ENCODE measurements around the gene MINPP1.

The MINPP1 gene

GRCh38 chr10:87531908-87532622, 27.4 kb downstream of the MINPP1 start:
- Histone ChIP-seq H3K36me3 (ENCODE audit: control insufficient read depth, insufficient read depth, low read length) (no peaks in the 10 kb centered on the region), H3K27ac (ENCODE audit: low read depth, low read length) (no peak overlapping the region), H3K4me1 (ENCODE audit: control insufficient read depth, insufficient read depth, low read length) (no peaks in the 10 kb centered on the region), H3K27me3 (ENCODE audit: control insufficient read depth, insufficient read depth, low read length) (no peaks in the 10 kb centered on the region), H3K4me3 (ENCODE audit: low read length) (no peak overlapping the region), H3K9ac (ENCODE audit: low read length) (no peak overlapping the region)

- H3K36me3 ChIP-seq (ENCODE audit: control insufficient read depth, insufficient read depth, low read length), result no peaks in the 10 kb centered on the region
- no peaks in the 10 kb centered on the region for H3K27me3 ChIP-seq (ENCODE audit: control insufficient read depth, insufficient read depth, low read length)
- no peak overlapping the region for H3K9ac ChIP-seq (ENCODE audit: low read length)
- H3K27ac ChIP-seq (ENCODE audit: low read depth, low read length), result no peak overlapping the region
- H3K4me1 ChIP-seq (ENCODE audit: control insufficient read depth, insufficient read depth, low read length), result no peaks in the 10 kb centered on the region
- no peak overlapping the region for H3K4me3 ChIP-seq (ENCODE audit: low read length)
Observed at GRCh38 chr10:87532696-87533095, 28.0 kb downstream of the MINPP1 start.

GRCh38 chr10:87534173-87534858, 29.6 kb downstream of the MINPP1 start:
- no peak overlapping the region for H3K9ac ChIP-seq (ENCODE audit: low read length)
- no peak overlapping the region for H3K4me3 ChIP-seq (ENCODE audit: low read length)
- H3K27ac ChIP-seq (ENCODE audit: low read depth, low read length), result no peak overlapping the region
- H3K27me3 ChIP-seq (ENCODE audit: control insufficient read depth, insufficient read depth, low read length), result no peaks in the 10 kb centered on the region
- H3K36me3 ChIP-seq (ENCODE audit: control insufficient read depth, insufficient read depth, low read length), result no peaks in the 10 kb centered on the region
- no peaks in the 10 kb centered on the region for H3K4me1 ChIP-seq (ENCODE audit: control insufficient read depth, insufficient read depth, low read length)

DNA sequence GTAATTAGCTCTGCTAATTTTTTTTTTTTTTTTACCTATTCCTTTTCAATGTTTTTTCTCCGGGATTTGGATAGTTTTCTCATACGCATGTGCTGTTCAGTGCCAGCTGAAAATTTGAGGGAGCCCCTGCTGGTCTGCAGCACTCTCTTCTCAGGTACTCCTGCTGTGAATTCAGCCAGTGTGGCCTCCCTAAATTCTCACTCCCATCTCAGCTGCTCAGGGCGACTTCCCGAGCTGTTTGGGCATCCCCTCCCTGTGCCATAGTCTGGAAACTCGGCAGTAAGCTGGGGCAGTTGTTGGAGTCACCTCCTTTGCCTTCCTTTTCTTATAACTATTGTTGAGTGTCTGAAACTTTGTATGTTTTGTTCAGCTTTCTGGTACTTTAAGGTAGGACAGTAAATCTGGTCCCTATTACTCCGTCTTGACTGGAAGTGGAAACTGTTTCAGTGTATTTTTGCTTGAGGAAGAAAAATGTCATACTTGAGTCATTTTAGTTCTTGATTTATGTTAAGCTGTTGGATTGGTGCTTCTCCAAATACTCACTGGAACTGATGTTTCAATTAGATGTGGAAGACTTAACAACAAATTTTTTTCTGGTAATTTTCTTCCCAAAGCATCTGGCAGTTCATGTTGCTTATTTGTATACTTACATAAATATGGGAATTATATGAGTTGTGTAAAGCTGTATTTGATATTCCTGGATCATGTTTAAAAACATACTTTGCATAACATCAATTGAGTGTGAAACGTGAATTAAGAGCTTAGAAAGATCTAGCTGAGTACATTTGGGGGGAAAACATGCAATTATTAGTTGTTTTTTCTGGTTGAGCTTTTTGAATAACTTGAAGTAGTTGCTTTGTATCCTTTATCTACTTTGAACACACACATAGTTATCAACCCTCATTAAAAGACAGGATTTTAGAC, 33.7 kb downstream of the MINPP1 start:
- no peaks in the 10 kb centered on the region for H3K4me1 ChIP-seq (ENCODE audit: control insufficient read depth, insufficient read depth, low read length)
- H3K9ac ChIP-seq (ENCODE audit: low read length), result no peak overlapping the region
- H3K36me3 ChIP-seq (ENCODE audit: control insufficient read depth, insufficient read depth, low read length), result no peaks in the 10 kb centered on the region
- no peaks in the 10 kb centered on the region for H3K27me3 ChIP-seq (ENCODE audit: control insufficient read depth, insufficient read depth, low read length)
- no peak overlapping the region for H3K4me3 ChIP-seq (ENCODE audit: low read length)
- no peak overlapping the region for H3K27ac ChIP-seq (ENCODE audit: low read depth, low read length)

DNA sequence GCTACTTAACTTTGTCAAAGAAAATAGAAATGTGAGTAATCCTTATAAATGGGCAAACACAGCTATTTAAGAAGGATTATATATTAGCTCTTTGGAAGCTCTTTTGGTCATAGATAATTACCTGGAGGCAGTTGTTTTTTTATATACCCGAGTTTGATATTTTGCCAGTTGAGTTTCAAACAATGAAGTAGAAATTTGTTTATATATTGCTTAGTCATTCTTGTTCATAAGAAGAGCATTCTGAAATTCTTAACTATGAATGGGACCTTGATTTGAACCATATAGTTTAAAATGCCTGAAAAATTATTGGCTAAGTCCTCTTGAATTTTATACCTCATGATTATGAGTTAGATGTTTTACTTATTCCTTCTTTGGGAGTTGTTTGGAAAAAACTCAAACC, 36.4 kb downstream of the MINPP1 start:
- no peaks in the 10 kb centered on the region for H3K36me3 ChIP-seq (ENCODE audit: control insufficient read depth, insufficient read depth, low read length)
- H3K9ac ChIP-seq (ENCODE audit: low read length), result no peak overlapping the region
- no peak overlapping the region for H3K27ac ChIP-seq (ENCODE audit: low read depth, low read length)
- no peak overlapping the region for H3K4me3 ChIP-seq (ENCODE audit: low read length)
- H3K4me1 ChIP-seq (ENCODE audit: control insufficient read depth, insufficient read depth, low read length), result no peaks in the 10 kb centered on the region
- no peaks in the 10 kb centered on the region for H3K27me3 ChIP-seq (ENCODE audit: control insufficient read depth, insufficient read depth, low read length)

- Histone ChIP-seq H3K4me1 (ENCODE audit: control insufficient read depth, insufficient read depth, low read length) (no peaks in the 10 kb centered on the region), H3K4me3 (ENCODE audit: low read length) (no peak overlapping the region), H3K27me3 (ENCODE audit: control insufficient read depth, insufficient read depth, low read length) (no peaks in the 10 kb centered on the region), H3K27ac (ENCODE audit: low read depth, low read length) (no peak overlapping the region), H3K36me3 (ENCODE audit: control insufficient read depth, insufficient read depth, low read length) (no peaks in the 10 kb centered on the region), H3K9ac (ENCODE audit: low read length) (no peak overlapping the region)
Observed at GRCh38 chr10:87544721-87545120, 40.0 kb downstream of the MINPP1 start.

- no peak overlapping the region for H3K4me3 ChIP-seq (ENCODE audit: low read length)
- no peaks in the 10 kb centered on the region for H3K27me3 ChIP-seq (ENCODE audit: control insufficient read depth, insufficient read depth, low read length)
- H3K36me3 ChIP-seq (ENCODE audit: control insufficient read depth, insufficient read depth, low read length), result no peaks in the 10 kb centered on the region
- H3K4me1 ChIP-seq (ENCODE audit: control insufficient read depth, insufficient read depth, low read length), result no peaks in the 10 kb centered on the region
- no peak overlapping the region for H3K9ac ChIP-seq (ENCODE audit: low read length)
- no peak overlapping the region for H3K27ac ChIP-seq (ENCODE audit: low read depth, low read length)
Observed at GRCh38 chr10:87545783-87546182, 41.1 kb downstream of the MINPP1 start.

DNA sequence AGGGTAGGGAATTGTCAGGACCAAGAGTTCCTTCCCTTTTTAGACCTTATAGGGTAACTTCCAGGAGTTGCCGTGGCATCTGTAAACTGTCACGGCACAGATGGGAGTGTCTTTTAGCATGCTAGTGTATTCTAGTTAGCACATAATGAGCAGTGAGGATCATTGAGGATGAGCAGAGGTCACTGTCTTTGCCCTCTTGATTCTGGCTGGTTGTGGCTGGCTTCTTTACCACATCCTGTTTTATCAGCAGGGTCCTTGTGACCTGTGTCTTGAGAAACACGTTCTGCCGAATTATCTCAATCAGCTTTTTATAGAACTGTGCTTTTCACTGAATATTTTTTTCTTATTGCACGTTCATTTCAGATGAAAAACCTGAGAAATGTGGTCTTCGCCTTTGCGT, 41.5 kb downstream of the MINPP1 start:
- Histone ChIP-seq H3K27me3 (ENCODE audit: control insufficient read depth, insufficient read depth, low read length) (no peaks in the 10 kb centered on the region), H3K4me1 (ENCODE audit: control insufficient read depth, insufficient read depth, low read length) (no peaks in the 10 kb centered on the region), H3K4me3 (ENCODE audit: low read length) (no peak overlapping the region), H3K36me3 (ENCODE audit: control insufficient read depth, insufficient read depth, low read length) (no peaks in the 10 kb centered on the region), H3K27ac (ENCODE audit: low read depth, low read length) (no peak overlapping the region), H3K9ac (ENCODE audit: low read length) (no peak overlapping the region)

- H3K27me3 ChIP-seq (ENCODE audit: control insufficient read depth, insufficient read depth, low read length), result no peaks in the 10 kb centered on the region
- no peak overlapping the region for H3K27ac ChIP-seq (ENCODE audit: low read depth, low read length)
- H3K36me3 ChIP-seq (ENCODE audit: control insufficient read depth, insufficient read depth, low read length), result no peaks in the 10 kb centered on the region
- no peaks in the 10 kb centered on the region for H3K4me1 ChIP-seq (ENCODE audit: control insufficient read depth, insufficient read depth, low read length)
- no peak overlapping the region for H3K9ac ChIP-seq (ENCODE audit: low read length)
- no peak overlapping the region for H3K4me3 ChIP-seq (ENCODE audit: low read length)
Observed at GRCh38 chr10:87546971-87547413, 42.3 kb downstream of the MINPP1 start.

GRCh38 chr10:87547734-87548311, 43.1 kb downstream of the MINPP1 start:
- no peaks in the 10 kb centered on the region for H3K27me3 ChIP-seq (ENCODE audit: control insufficient read depth, insufficient read depth, low read length)
- H3K9ac ChIP-seq (ENCODE audit: low read length), result no peak overlapping the region
- H3K27ac ChIP-seq (ENCODE audit: low read depth, low read length), result no peak overlapping the region
- no peaks in the 10 kb centered on the region for H3K4me1 ChIP-seq (ENCODE audit: control insufficient read depth, insufficient read depth, low read length)
- H3K4me3 ChIP-seq (ENCODE audit: low read length), result no peak overlapping the region
- H3K36me3 ChIP-seq (ENCODE audit: control insufficient read depth, insufficient read depth, low read length), result no peaks in the 10 kb centered on the region

DNA sequence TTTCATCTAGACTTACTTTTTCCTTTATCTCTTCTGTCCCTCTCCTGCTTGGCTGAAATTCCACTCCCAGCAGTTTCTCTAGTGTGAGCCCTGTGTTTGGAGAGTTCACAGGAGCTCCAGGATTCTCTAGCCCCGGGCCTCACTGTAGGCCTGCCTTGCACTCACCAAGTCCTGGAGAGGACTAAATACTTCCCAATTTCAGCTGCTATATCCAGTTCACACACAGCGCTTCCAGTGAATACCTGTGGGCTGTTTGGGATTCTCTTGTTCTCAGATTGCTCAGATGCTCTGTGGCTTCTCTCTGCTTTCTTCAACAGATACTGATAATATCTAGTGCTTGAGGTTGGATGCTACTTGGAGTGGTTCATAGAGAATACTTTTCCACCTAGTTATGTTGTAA, 46.0 kb downstream of the MINPP1 start:
- H3K27ac ChIP-seq (ENCODE audit: low read depth, low read length), result no peak overlapping the region
- no peak overlapping the region for H3K9ac ChIP-seq (ENCODE audit: low read length)
- H3K36me3 ChIP-seq (ENCODE audit: control insufficient read depth, insufficient read depth, low read length), result no peaks in the 10 kb centered on the region
- H3K27me3 ChIP-seq (ENCODE audit: control insufficient read depth, insufficient read depth, low read length), result no peaks in the 10 kb centered on the region
- H3K4me1 ChIP-seq (ENCODE audit: control insufficient read depth, insufficient read depth, low read length), result no peaks in the 10 kb centered on the region
- no peak overlapping the region for H3K4me3 ChIP-seq (ENCODE audit: low read length)

GRCh38 chr10:87551326-87551725, 46.6 kb downstream of the MINPP1 start:
- Histone ChIP-seq H3K4me3 (ENCODE audit: low read length) (no peak overlapping the region), H3K27ac (ENCODE audit: low read depth, low read length) (no peak overlapping the region), H3K27me3 (ENCODE audit: control insufficient read depth, insufficient read depth, low read length) (no peaks in the 10 kb centered on the region), H3K9ac (ENCODE audit: low read length) (no peak overlapping the region), H3K36me3 (ENCODE audit: control insufficient read depth, insufficient read depth, low read length) (no peaks in the 10 kb centered on the region), H3K4me1 (ENCODE audit: control insufficient read depth, insufficient read depth, low read length) (no peaks in the 10 kb centered on the region)

Data from rectal smooth muscle tissue (tissue), 1 donor.